Ovary (tissue), 9 donors: Measurements from ENCODE around the gene PDSS2. TPM values are rescaled to one million over a fixed set of nuclear protein-coding genes. Genes with fewer than 3 reads are reported as not detected.

ENCODE experiments used
- DNase-seq, 5 donors: peaks; one replicate each; pipeline ENCODE4 v3.0.0-alpha.2; 2019 to 2020
- H3K27ac ChIP-seq, 2 donors: fragments of 200-600 bp; one replicate each; pipeline versions ENCODE4 v1.5.1 to v1.8.0; 2019 to 2022
- H3K27me3 ChIP-seq: fragments of 200-600 bp; one replicate; pipeline ENCODE4 v1.8.0; 2022
- H3K36me3 ChIP-seq: fragments of 200-600 bp; sonication (generic); one replicate; pipeline ENCODE4 v1.5.1; 2019
- H3K4me1 ChIP-seq: one replicate; pipeline ENCODE4 v1.8.1; 2013; ENCODE audit warnings: mild to moderate bottlenecking, moderate library complexity; ENCODE audit not compliant: insufficient read depth
- H3K4me3 ChIP-seq: fragments of 200-600 bp; sonication (generic); one replicate; pipeline ENCODE4 v1.5.1; 2017
- H3K9me3 ChIP-seq, 2 donors: fragments of 200-600 bp in 1 of 2; sonication (generic) in 1 of 2; one replicate each; pipeline versions ENCODE4 v1.5.1 to v1.8.1; 2013 to 2019; ENCODE audit warnings: mild to moderate bottlenecking in 1 of 2, moderate library complexity in 1 of 2
- EP300 ChIP-seq: sonication (generic); formaldehyde crosslinking; IDR thresholded peaks from one replicate; pipeline ENCODE4 v1.6.1; 2017; ENCODE audit warnings: antibody characterized with exemption
- POLR2A ChIP-seq: fragments of 450-650 bp; IDR thresholded peaks from one replicate; pipeline ENCODE4 v1.6.1; 2017; ENCODE audit warnings: antibody characterized with exemption, mild to moderate bottlenecking, moderate library complexity
- WGBS, 3 donors: extraction: QIAGEN DNeasy Blood & Tissue Kit in 1 of 3; methylation state at CpG; one replicate each; pipeline versions ENCODE4 v1.1.5 to v1.1.7; 2013 to 2017; 5-methylcytosine and 5-hydroxymethylcytosine counted together
- intact Hi-C, 4 donors: fragments of 100-400 bp; cut with DNase I; formaldehyde crosslinking; loops; one replicate each; pipeline versions ENCODE4 v1.11.0 to v1.15.1; 2022 to 2023
- polyA plus RNA-seq, 2 donors: library from polyadenylated mRNA; stranded (reverse); fragments of 200-250 nt in 1 of 2; fragments of 350-450 nt in 1 of 2; fragmentation: Illumina TruSeq in 1 of 2; extraction: RNeasy Lipid Tissue Mini Kit (QIAGEN cat#74804) in 1 of 2; gene quantifications; one replicate each; pipeline ENCODE4 v1.2.3, GENCODE V29; 2013 to 2014
- total RNA-seq, 7 donors: library from RNA; depleted of rRNA in 2 of 7; stranded (reverse); fragments of >200 nt in 2 of 7; fragmentation: NEBNext Ultra II Directional in 3 of 7; extraction: Animal tissue kit (Norgen Biotek cat#: 25700) in 3 of 7; gene quantifications; one replicate each; pipeline versions ENCODE4 v1.1.0 to v1.2.4, GENCODE V29; 2016 to 2023
- TF ChIP-seq, protein P1 (sequence below), 3 donors: fragments of 450-650 bp in 2 of 3; fragments of 200-600 bp in 1 of 3; IDR thresholded peaks; one replicate each; pipeline versions ENCODE4 v1.5.1 to v1.8.0; 2016 to 2022; ENCODE audit warnings: antibody characterized with exemption in 3 of 3, mild to moderate bottlenecking in 1 of 3
- donor health status: DM: no; HTN: no; CAD: no; lungs with moderate emphysema.
- donor health status: DM: no; HTN: no; CAD: no.
- donor health status: Bipolar disorder and iron deficiency.
- donor health status: DM: yes; HTN: yes; CAD: no.
- donor health status: DM: no; HTN: no; CAD: no.
- donor health status: DM: yes; HTN: yes; CAD: no.

Gene PDSS2
- total and polyA plus RNA-seq, 9 donors, result 8.2 to 17.5 (median 12.0) TPM

DNA sequence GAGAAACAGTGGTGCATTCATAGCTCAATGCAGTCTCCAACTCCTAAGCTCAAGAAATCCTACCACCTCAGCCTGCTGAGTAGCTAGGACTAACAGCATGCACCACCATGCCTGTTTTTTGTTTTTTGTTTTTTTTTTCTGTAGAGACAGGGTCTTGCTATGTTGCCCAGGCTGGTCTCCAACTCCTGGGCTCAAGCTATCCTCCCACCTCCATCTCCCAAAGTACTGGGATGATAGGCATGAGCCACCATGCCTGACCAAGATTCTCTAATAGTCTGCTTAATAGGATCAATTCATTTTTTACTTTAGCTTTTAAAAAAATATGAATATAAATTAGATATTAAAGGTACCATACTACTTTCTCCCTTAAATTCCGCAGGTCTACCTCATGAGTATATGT, 191.7 kb downstream of the PDSS2 start:
- Histone ChIP-seq H3K36me3 (no peaks in the 10 kb centered on the region), H3K27me3 (no peaks in the 10 kb centered on the region), H3K4me3 (no peak overlapping the region), H3K27ac (no peak overlapping the region), H3K9me3 (no peaks in the 10 kb centered on the region), H3K4me1 (no peaks in the 10 kb centered on the region)
- 96 to 100% (median 98%) methylated on average over 1 of the region's 1 CpG for whole genome bisulfite sequencing, 3 donors
- TF ChIP-seq POLR2A (no peak), EP300 (no peak)
- TF ChIP-seq, protein P1, sequence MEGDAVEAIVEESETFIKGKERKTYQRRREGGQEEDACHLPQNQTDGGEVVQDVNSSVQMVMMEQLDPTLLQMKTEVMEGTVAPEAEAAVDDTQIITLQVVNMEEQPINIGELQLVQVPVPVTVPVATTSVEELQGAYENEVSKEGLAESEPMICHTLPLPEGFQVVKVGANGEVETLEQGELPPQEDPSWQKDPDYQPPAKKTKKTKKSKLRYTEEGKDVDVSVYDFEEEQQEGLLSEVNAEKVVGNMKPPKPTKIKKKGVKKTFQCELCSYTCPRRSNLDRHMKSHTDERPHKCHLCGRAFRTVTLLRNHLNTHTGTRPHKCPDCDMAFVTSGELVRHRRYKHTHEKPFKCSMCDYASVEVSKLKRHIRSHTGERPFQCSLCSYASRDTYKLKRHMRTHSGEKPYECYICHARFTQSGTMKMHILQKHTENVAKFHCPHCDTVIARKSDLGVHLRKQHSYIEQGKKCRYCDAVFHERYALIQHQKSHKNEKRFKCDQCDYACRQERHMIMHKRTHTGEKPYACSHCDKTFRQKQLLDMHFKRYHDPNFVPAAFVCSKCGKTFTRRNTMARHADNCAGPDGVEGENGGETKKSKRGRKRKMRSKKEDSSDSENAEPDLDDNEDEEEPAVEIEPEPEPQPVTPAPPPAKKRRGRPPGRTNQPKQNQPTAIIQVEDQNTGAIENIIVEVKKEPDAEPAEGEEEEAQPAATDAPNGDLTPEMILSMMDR (IDR thresholded peaks at IDR 0.05), result no peak
- no peak for DNase-seq
- intact Hi-C loops, result no loop called here

DNA sequence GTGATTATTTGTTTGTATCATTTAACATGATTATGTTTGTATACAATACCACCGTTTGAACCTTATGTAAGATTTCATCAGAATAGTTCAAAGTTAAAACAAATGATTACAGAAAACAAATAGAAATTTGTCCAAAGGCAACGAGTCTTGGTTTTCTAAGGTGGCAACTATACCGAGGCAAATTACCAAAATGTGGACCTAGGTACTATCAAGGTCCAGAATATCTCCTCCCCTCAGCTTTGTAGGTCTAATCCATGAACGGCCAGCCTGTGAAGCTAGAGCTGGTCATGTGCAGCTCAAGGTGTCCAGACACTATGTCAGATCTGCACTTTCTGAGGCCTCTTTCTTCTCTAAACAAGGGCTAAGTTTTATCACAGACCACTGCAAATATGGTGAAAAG, 192.4 kb downstream of the PDSS2 start:
- TF ChIP-seq, protein P1 (IDR thresholded peaks at IDR 0.05), result no peak
- no peak for TF ChIP-seq POLR2A
- TF ChIP-seq EP300, result no peak
- no peaks in the 10 kb centered on the region for H3K27me3 ChIP-seq

DNA sequence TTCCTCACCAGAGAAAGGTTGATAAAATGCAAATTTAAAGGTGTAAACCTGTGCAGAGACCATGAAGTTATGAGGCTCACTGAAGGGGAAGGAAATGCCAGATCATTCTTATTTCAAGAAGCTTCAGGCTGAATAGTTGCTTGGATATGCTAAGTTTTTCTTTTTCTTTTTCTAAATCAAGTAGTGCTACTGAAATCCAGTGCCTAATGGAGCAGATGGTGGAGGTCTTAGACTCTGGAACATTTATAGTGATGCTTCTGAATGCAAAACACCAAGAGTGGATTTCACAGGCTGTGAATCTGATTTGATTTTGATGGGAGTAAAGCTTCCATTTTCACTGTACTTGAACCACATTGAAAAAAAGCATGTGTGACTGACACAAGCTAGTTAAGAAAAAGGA, 192.8 kb downstream of the PDSS2 start:
- Histone ChIP-seq H3K27ac (no peak overlapping the region), H3K36me3 (no peaks in the 10 kb centered on the region), H3K9me3 (no peaks in the 10 kb centered on the region), H3K27me3 (no peaks in the 10 kb centered on the region), H3K4me3 (no peak overlapping the region), H3K4me1 (no peaks in the 10 kb centered on the region)
- no peak for DNase-seq
- intact Hi-C loops, result no loop called here
- TF ChIP-seq EP300, result no peak

More for the DNA sequence above, 192.4 kb downstream of the PDSS2 start:
- Histone ChIP-seq H3K9me3 (no peaks in the 10 kb centered on the region), H3K4me1 (no peaks in the 10 kb centered on the region), H3K27ac (no peak overlapping the region), H3K36me3 (no peaks in the 10 kb centered on the region), H3K4me3 (no peak overlapping the region)
- DNase-seq, result no peak
- WGBS, 3 donors, result 80 to 82% (median 82%) methylated on average over 4 of the region's 4 CpGs
- intact Hi-C loops, result no loop called here

DNA sequence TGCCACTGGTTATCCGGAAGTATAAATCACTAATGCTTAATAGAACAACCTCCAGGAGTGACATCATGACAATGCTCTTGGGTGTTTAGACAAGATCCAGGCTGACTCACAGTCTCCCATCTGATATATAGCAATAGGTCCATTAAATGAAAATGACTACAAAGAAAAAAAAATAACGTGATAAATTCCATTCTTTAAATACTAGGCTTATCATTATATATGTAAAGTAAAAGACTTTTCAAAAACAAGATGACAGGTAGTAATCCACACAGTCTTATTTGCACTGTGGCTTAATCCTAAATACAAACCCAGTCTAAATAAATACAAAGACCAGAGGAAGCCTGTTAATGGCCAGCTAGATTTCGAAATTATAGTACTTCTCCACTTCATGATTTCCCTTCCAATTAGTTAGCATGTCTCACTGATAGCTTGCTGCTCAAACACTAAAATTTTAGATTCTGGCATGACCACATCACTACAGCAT, 195.0 kb downstream of the PDSS2 start:
- H3K4me3 ChIP-seq, result no peak overlapping the region
- no peak for DNase-seq
- H3K36me3 ChIP-seq, result no peaks in the 10 kb centered on the region
- TF ChIP-seq, protein P1 (IDR thresholded peaks at IDR 0.05), result no peak
- no peak for TF ChIP-seq EP300
- TF ChIP-seq POLR2A, result no peak
- intact Hi-C loops, result no loop called here
- H3K27ac ChIP-seq, result no peak overlapping the region
- 65 to 77% (median 72%) methylated on average over 3 of the region's 3 CpGs for WGBS, 3 donors
- H3K9me3 ChIP-seq, result no peaks in the 10 kb centered on the region
- H3K27me3 ChIP-seq, result no peaks in the 10 kb centered on the region
- H3K4me1 ChIP-seq, result no peaks in the 10 kb centered on the region

DNA sequence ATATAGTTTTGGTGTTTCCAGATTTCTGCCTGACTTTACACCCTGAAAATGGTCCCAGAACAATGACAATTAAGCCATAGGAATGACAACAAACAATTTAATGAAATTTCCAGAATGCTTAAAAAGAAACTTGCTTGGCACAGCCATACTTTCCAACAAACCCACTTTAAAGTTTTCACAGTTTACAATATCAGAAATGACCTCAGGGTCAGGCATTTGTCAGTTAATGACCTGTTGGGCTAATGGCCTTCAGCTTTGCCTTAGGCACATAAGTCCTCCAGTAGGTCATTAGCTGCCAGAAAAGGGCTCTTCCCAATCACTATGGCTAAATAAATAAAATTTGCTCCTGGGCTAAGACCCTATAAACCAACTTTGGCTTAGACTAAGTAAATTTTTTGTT, 199.4 kb downstream of the PDSS2 start:
- no peaks in the 10 kb centered on the region for H3K9me3 ChIP-seq
- H3K4me3 ChIP-seq, result no peak overlapping the region
- H3K4me1 ChIP-seq, result no peaks in the 10 kb centered on the region
- intact Hi-C loops, result no loop called here
- TF ChIP-seq EP300, result no peak
- TF ChIP-seq POLR2A, result no peak
- TF ChIP-seq, protein P1 (IDR thresholded peaks at IDR 0.05), result no peak
- no peak for DNase-seq
- no peaks in the 10 kb centered on the region for H3K27me3 ChIP-seq
- H3K36me3 ChIP-seq, result no peaks in the 10 kb centered on the region
- H3K27ac ChIP-seq, result no peak overlapping the region
